ENCODE measurements around the gene ZNF699.

GRCh38 chr19:9329999-9330398, 20.4 kb upstream of the ZNF699 start:
- no peak for TF ChIP-seq CTCF (IDR thresholded peaks at IDR 0.05; ENCODE audit: insufficient read depth, low read length)
- TF ChIP-seq REST (IDR thresholded peaks at IDR 0.05; ENCODE audit: insufficient replicate concordance, low read depth) = no peak
- TF ChIP-seq POLR2AphosphoS5 (IDR thresholded peaks at IDR 0.05; ENCODE audit: low read depth) = no peak
- no peak for TF ChIP-seq GABPA (IDR thresholded peaks at IDR 0.05; ENCODE audit: low read depth)

Data from HL-60 (cell line).